Adrenal gland (tissue), 5 donors: ENCODE results near the gene PMF1.

Experiments used
- CTCF ChIP-seq, 6 experiments: fragments of 450-650 bp in 4 of 6; fragments of 200-600 bp in 2 of 6; sonication (generic) in 1 of 6; IDR thresholded peaks; 1 replicate in 5 of 6; 2 replicates in 1 of 6; pipeline versions ENCODE4 v1.5.1 to v1.8.0; 2016 to 2021; ENCODE audit warnings: antibody characterized with exemption in 6 of 6, mild to moderate bottlenecking in 2 of 6, moderate library complexity in 1 of 6
- POLR2A ChIP-seq, 2 donors: fragments of 450-650 bp; IDR thresholded peaks; one replicate each; pipeline ENCODE4 v1.6.1; 2017; ENCODE audit warnings: antibody characterized with exemption in 2 of 2, mild to moderate bottlenecking in 2 of 2, moderate library complexity in 1 of 2
- donor health status: DM: no; HTN: no; CAD: no.

DNA sequence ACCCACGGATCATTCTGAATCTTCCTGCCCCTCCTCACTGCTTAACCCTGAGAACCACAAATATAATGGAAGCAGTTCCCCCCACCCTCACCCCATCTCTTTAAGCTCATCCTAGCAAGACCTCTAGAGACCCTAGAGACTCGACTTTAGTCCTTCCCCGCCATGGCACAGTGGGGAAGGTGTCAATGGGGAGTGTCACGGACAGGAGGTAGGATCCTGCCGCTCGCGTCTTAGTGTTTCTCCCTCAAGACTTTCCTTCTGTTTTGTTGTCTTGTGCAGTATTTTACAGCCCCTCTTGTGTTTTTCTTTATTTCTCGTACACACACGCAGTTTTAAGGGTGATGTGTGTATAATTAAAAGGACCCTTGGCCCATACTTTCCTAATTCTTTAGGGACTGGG, 677 bp upstream of the PMF1 start:
- TF ChIP-seq CTCF (IDR thresholded peaks at IDR 0.05), result no peak
- TF ChIP-seq POLR2A (IDR thresholded peaks at IDR 0.05), result no peak
